HepG2 (cell line): ENCODE results near the gene INSIG1. TPM values are rescaled to one million over a fixed set of nuclear protein-coding genes. Genes with fewer than 3 reads are reported as not detected.

Experiments
- ATAC-seq: fragments of 200-7000 bp; cut with Tn5 transposase; 3 replicates; pipeline ENCODE4 v1.9.1; 2020; ENCODE audit warnings: mild to moderate bottlenecking, moderate library complexity
- BruUV-seq: library from RNA; stranded (reverse); fragments of 400-500 nt; replicated peaks from 2 replicates; lab custom pipeline; 2021; lab: Mats Ljungman, UMichigan
- CTCF ChIA-PET: fragments of 300-600 bp; formaldehyde crosslinking; extraction: SDS; loops from one replicate; lab custom pipeline; 2021; ENCODE audit warnings: low total read pairs, inconsistent platforms, low intra/inter-chr PET ratio; lab: Yijun Ruan, JAX
- POLR2A ChIA-PET: fragments of 350-600 bp; sonication (Branson Sonifier 250); formaldehyde crosslinking; loops from one replicate; lab custom pipeline; 2020; ENCODE audit warnings: antibody characterized with exemption, inconsistent platforms; lab: Yijun Ruan, JAX
- DNase-seq: peaks from one replicate; pipeline ENCODE4 v3.0.0-alpha.2; 2015; ENCODE audit warnings: low spot score
- FAIRE-seq: peaks from 3 replicates; lab custom pipeline; 2011; peaks lifted over from hg19 to GRCh38; lab: Jason Lieb, UNC
- H2AFZ ChIP-seq: one replicate; pipeline ENCODE4 v1.6.1; 2011; ENCODE audit warnings: low read length, inconsistent platforms
- H3K27ac ChIP-seq: fragments of 300-600 bp; 3 replicates; pipeline ENCODE4 v1.8.0; 2011; ENCODE audit warnings: mixed run types, mild to moderate bottlenecking, mixed read lengths, low read length, inconsistent platforms; ENCODE audit not compliant: insufficient read depth; ENCODE audit errors: extremely low read length
- H3K27me3 ChIP-seq, 2 experiments: fragments of 200-600 bp in 1 of 2; 2 replicates in 1 of 2; 3 replicates in 1 of 2; pipeline versions ENCODE4 v1.6.0 to v1.8.0; 2011; ENCODE audit warnings: low read length in 2 of 2, mild to moderate bottlenecking in 2 of 2, moderate library complexity in 2 of 2, inconsistent platforms in 1 of 2; ENCODE audit not compliant: insufficient read depth in 2 of 2, control insufficient read depth in 1 of 2
- H3K36me3 ChIP-seq, 2 experiments: fragments of 200-600 bp in 1 of 2; replicated peaks in 1 of 2; 2 replicates in 1 of 2; 3 replicates in 1 of 2; pipeline versions ENCODE4 v1.5.1 to v1.8.0; 2011; ENCODE audit warnings: low read length in 2 of 2, inconsistent platforms in 1 of 2; ENCODE audit not compliant: insufficient read depth in 2 of 2, control insufficient read depth in 1 of 2
- H3K4me1 ChIP-seq: 2 replicates; pipeline ENCODE4 v1.5.1; 2012; ENCODE audit warnings: low read length, inconsistent platforms; ENCODE audit not compliant: insufficient read depth
- H3K4me2 ChIP-seq: 2 replicates; pipeline ENCODE4 v1.6.0; 2011; ENCODE audit warnings: low read depth, low read length, inconsistent platforms
- H3K4me3 ChIP-seq, 3 experiments: fragments of 200-600 bp in 1 of 3; sonication (generic), shearing (Covaris generic) in 1 of 3; replicated peaks in 1 of 3; 2 replicates each; pipeline ENCODE4 v1.5.1; 2011 to 2016; ENCODE audit warnings: low read length in 3 of 3, inconsistent platforms in 2 of 3, low read depth in 2 of 3, mild to moderate bottlenecking in 2 of 3, control low read depth in 1 of 3, mixed read lengths in 1 of 3; ENCODE audit not compliant: insufficient read depth in 1 of 3
- H3K79me2 ChIP-seq: one replicate; pipeline ENCODE4 v1.6.1; 2011; ENCODE audit warnings: low read length, inconsistent platforms; ENCODE audit not compliant: insufficient read depth
- H3K9ac ChIP-seq: 2 replicates; pipeline ENCODE4 v1.6.0; 2011; ENCODE audit warnings: mild to moderate bottlenecking, low read depth, low read length, inconsistent platforms; ENCODE audit not compliant: insufficient read depth
- H3K9me3 ChIP-seq: 2 replicates; pipeline ENCODE4 v1.5.1; 2012; ENCODE audit warnings: mild to moderate bottlenecking, low read length
- H4K20me1 ChIP-seq: 2 replicates; pipeline ENCODE4 v1.6.0; 2011; ENCODE audit warnings: inconsistent platforms, mild to moderate bottlenecking, low read length, moderate library complexity; ENCODE audit not compliant: insufficient read depth
- ARNT2 ChIP-seq: sonication (generic); formaldehyde crosslinking; IDR thresholded peaks from 2 replicates; pipeline ENCODE4 v1.8.0; 2022; ENCODE audit warnings: mild to moderate bottlenecking, low read depth, missing genetic modification reagents, moderate library complexity
- GPN1 ChIP-seq: sonication (generic); formaldehyde crosslinking; IDR thresholded peaks from 2 replicates; pipeline ENCODE4 v1.5.1; 2020; ENCODE audit warnings: missing genetic modification reagents, borderline replicate concordance
- ISL2 ChIP-seq: sonication (generic); formaldehyde crosslinking; IDR thresholded peaks from 2 replicates; pipeline ENCODE4 v1.5.0; 2020; ENCODE audit warnings: missing genetic modification reagents
- ISX ChIP-seq: sonication (generic); formaldehyde crosslinking; conservative IDR thresholded peaks from 2 replicates; pipeline ENCODE4 v1.5.0; 2020; ENCODE audit warnings: missing genetic modification reagents
- KLF11 ChIP-seq: IDR thresholded peaks from 2 replicates; pipeline ENCODE4 v1.6.1; 2016; ENCODE audit warnings: missing compliant biosample characterization
- NKX3-1 ChIP-seq: sonication (generic); formaldehyde crosslinking; IDR thresholded peaks from 2 replicates; pipeline ENCODE4 v1.5.0; 2020; ENCODE audit warnings: missing genetic modification reagents
- TCF7L2 ChIP-seq: IDR thresholded peaks from 2 replicates; pipeline ENCODE4 v1.6.1; 2011; ENCODE audit warnings: mild to moderate bottlenecking, low read depth, low read length, moderate library complexity
- ZBTB38 ChIP-seq: sonication (generic); formaldehyde crosslinking; IDR thresholded peaks from 2 replicates; pipeline ENCODE4 v1.5.1; 2020; ENCODE audit warnings: mild to moderate bottlenecking, missing genetic modification reagents
- ZNF24 ChIP-seq: fragments of 450-650 bp; IDR thresholded peaks from 2 replicates; pipeline ENCODE4 v1.6.1; 2017; ENCODE audit warnings: antibody characterized with exemption, mild to moderate bottlenecking
- WGBS: methylation state at CpG from one replicate; pipeline ENCODE4 v1.1.6; 2017; ENCODE audit warnings: low lambda C conversion rate; 5-methylcytosine and 5-hydroxymethylcytosine counted together
- in situ Hi-C: cut with HindIII; loops from 2 replicates; pipeline ENCODE4 v1.10.0; 2017; ENCODE audit warnings: low pct_unique_long_range_greater_than_20kb; ENCODE audit not compliant: extremely low pct_ligation_motif_present
- intact Hi-C: fragments of 100-400 bp; cut with micrococcal nuclease; formaldehyde crosslinking; loops from one replicate; pipeline ENCODE4 v1.10.0; 2022; ENCODE audit not compliant: unreplicated experiment
- polyA plus RNA-seq, 8 experiments: library from polyadenylated mRNA; depleted of rRNA in 3 of 8; stranded (reverse) in 7 of 8; unstranded in 1 of 8; fragments of >200 nt; fragmentation: Illumina TruSeq in 4 of 8; extraction: Trizol in 4 of 8; gene quantifications; 2 replicates each; pipeline versions ENCODE4 v1.2.1 to v1.2.3, GENCODE V29; 2011 to 2016; ENCODE audit warnings: low read depth in 4 of 8, missing spikeins in 1 of 8, mixed read lengths in 1 of 8; ENCODE audit not compliant: insufficient read depth in 1 of 8
- total RNA-seq, 5 experiments: library from RNA; depleted of rRNA; stranded (reverse); fragments of >200 nt; fragmentation: Illumina TruSeq; extraction: Trizol; gene quantifications; 2 replicates each; pipeline ENCODE4 v1.2.3, GENCODE V29; 2016; ENCODE audit warnings: low read depth in 1 of 5

INSIG1 gene
- total and polyA plus RNA-seq, 2 of the 13 experiments (the other 11 are each of a cell fraction or from before 2014, with no cell fraction given), result 0.07 to 0.11 TPM

DNA sequence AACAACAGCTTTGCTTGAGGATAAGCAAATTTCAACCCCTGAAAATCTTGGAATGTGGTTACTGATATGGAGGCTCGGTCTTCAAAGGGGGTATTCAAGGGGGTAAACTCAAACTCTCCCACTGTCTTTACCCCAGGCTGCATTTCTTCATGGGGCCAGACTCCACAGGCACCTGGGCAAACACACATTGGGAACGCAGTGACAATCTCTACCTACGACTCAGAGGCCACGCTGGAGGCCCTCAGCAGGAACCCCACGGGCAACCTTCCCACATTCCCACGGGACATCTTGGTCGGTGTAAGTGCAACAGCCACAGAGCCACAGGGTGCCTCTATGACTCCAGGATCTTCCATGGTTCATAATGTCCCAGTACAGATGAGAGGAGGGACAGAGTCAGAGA is 2.2 kb upstream of the INSIG1 start:
- BruUV-seq, result no TSS peak
- Histone ChIP-seq H3K27me3 (peaks cover 1 to 24% of the 10 kb centered on the region in 2 experiments; a peak in 4 of 5 replicates), H4K20me1 (no peaks in the 10 kb centered on the region), H3K9ac (no peak overlapping the region), H3K4me3 (no peak overlapping the region), H3K9me3 (no peaks in the 10 kb centered on the region), H3K4me1 (no peaks in the 10 kb centered on the region), H3K4me2 (no peak overlapping the region), H3K36me3 (no peaks in the 10 kb centered on the region), H3K79me2 (no peaks in the 10 kb centered on the region), H3K27ac (no peak overlapping the region), H2AFZ (no peak overlapping the region)
- ChIA-PET POLR2A (no interaction called here), CTCF (no interaction called here)
- DNase-seq, result no peak
- no peak for FAIRE-seq
- intact Hi-C loops, result no loop called here
- WGBS, result 38% methylated on average over 7 of the region's 7 CpGs
- in situ Hi-C loops, result no loop called here
- ATAC-seq, result no peak
- TF ChIP-seq ARNT2 (CRISPR knock-in tag) (no peak), TCF7L2 (no peak), ZNF24 (no peak), ZBTB38 (CRISPR knock-in tag) (no peak)

DNA sequence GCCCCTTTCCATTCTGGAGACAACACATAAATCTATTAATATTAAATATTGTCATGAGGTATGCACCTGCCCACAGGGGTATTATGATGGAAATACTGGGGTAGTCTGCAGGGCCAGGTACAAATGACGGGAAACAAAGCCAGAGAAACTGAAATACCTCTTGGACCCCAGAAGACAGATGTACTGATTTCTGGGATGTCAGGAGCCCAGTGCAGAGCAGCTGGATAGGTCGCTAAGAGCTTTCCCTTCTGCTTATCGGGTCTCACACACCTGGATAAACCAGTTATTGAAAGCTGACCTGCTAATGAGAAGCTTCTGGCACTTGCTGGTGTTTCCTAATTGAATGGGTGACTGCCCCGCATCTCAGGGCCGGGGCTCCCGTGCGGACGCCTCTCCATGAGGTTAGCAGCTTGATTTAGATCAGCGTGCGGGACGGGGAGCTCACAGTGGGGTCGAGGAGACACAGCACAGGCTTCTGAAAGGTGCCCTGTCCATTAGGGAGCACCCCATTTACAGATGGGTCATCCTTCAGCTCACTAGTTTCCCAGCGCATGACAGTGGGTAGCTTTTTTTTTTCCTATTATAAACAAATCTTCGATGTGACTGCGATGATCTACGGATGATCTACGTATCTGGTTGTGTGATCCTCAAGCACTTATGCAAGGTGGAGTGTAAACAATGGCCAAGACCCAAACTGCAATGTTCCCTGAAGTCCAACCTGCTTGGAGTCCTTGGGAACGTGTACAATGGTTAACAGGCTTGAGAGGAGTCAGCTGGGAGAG is 1.5 kb upstream of the INSIG1 start:
- Histone ChIP-seq H3K9ac (no peak overlapping the region), H2AFZ (no peak overlapping the region), H3K27me3 (peaks cover under 1 to 26% of the 10 kb centered on the region in 2 experiments; a peak in 4 of 5 replicates), H3K4me3 (no peak overlapping the region), H3K4me1 (no peaks in the 10 kb centered on the region), H3K79me2 (no peaks in the 10 kb centered on the region), H3K9me3 (no peaks in the 10 kb centered on the region), H4K20me1 (no peaks in the 10 kb centered on the region), H3K27ac (no peak overlapping the region), H3K36me3 (no peaks in the 10 kb centered on the region), H3K4me2 (no peak overlapping the region)
- ChIA-PET CTCF (no interaction called here), POLR2A (no interaction called here)
- WGBS, result 64% methylated on average over 12 of the region's 18 CpGs
- no peak for FAIRE-seq
- in situ Hi-C loops, result no loop called here
- intact Hi-C loops, result no loop called here
- ATAC-seq, result no peak
- DNase-seq, result no peak
- BruUV-seq, result no TSS peak
- no peak for TF ChIP-seq ISL2 (CRISPR knock-in tag)
- TF ChIP-seq GPN1 (CRISPR knock-in tag), result no peak
- no peak for TF ChIP-seq KLF11
- no peak for TF ChIP-seq NKX3-1 (CRISPR knock-in tag)
- TF ChIP-seq ISX (CRISPR knock-in tag), result no peak
